Fibroblast of lung (primary cell): ENCODE results near the gene INO80C. TPM values are rescaled to one million over a fixed set of nuclear protein-coding genes. Genes with fewer than 3 reads are reported as not detected.

ENCODE experiments used
- DNase-seq, 2 donors: peaks; one replicate each; pipeline versions ENCODE4 v3.0.0 to v3.0.0-alpha.2; 2010; ENCODE audit warnings: low read depth in 2 of 2
- H2AFZ ChIP-seq: 2 replicates; pipeline ENCODE4 v1.5.1; 2012; ENCODE audit warnings: low read length, control low read depth, inconsistent platforms
- H3K27ac ChIP-seq: 2 replicates; pipeline ENCODE4 v1.5.1; 2011; ENCODE audit warnings: low read length, control low read depth; ENCODE audit not compliant: insufficient read depth
- H3K27me3 ChIP-seq: 2 replicates; pipeline ENCODE4 v1.5.1; 2011; ENCODE audit warnings: mild to moderate bottlenecking, low read length; ENCODE audit not compliant: control insufficient read depth, insufficient read depth
- H3K36me3 ChIP-seq: 2 replicates; pipeline ENCODE4 v1.5.1; 2011; ENCODE audit warnings: low read length; ENCODE audit not compliant: control insufficient read depth, insufficient read depth
- H3K4me1 ChIP-seq: 2 replicates; pipeline ENCODE4 v1.5.1; 2011; ENCODE audit warnings: low read length; ENCODE audit not compliant: control insufficient read depth, insufficient read depth; ENCODE audit errors: extremely low read depth
- H3K4me2 ChIP-seq: 2 replicates; pipeline ENCODE4 v1.5.1; 2011; ENCODE audit warnings: low read length, control low read depth; ENCODE audit not compliant: insufficient read depth; ENCODE audit errors: extremely low read depth
- H3K4me3 ChIP-seq, 4 experiments: fragments of 200-600 bp in 1 of 4; sonication (generic) in 1 of 4; replicated peaks in 1 of 4; 2 replicates each; pipeline ENCODE4 v1.5.1; 2011 to 2016; ENCODE audit warnings: low read length in 4 of 4, low read depth in 3 of 4, mild to moderate bottlenecking in 3 of 4, control low read depth in 2 of 4, inconsistent platforms in 1 of 4, mixed read lengths in 1 of 4; ENCODE audit not compliant: insufficient read depth in 1 of 4; ENCODE audit errors: control extremely low read depth in 1 of 4
- H3K79me2 ChIP-seq: 2 replicates; pipeline ENCODE4 v1.5.1; 2012; ENCODE audit warnings: mild to moderate bottlenecking, low read length, inconsistent platforms; ENCODE audit not compliant: control insufficient read depth, insufficient read depth
- H3K9ac ChIP-seq: 2 replicates; pipeline ENCODE4 v1.5.1; 2011; ENCODE audit warnings: mild to moderate bottlenecking, low read length, control low read depth; ENCODE audit not compliant: insufficient read depth
- H3K9me3 ChIP-seq: 2 replicates; pipeline ENCODE4 v1.5.1; 2012; ENCODE audit warnings: low read depth, low read length; ENCODE audit not compliant: control insufficient read depth, insufficient read depth
- H4K20me1 ChIP-seq: 2 replicates; pipeline ENCODE4 v1.5.1; 2011; ENCODE audit warnings: low read length; ENCODE audit not compliant: control insufficient read depth, insufficient read depth; ENCODE audit errors: extremely low read depth
- EZH2 ChIP-seq: IDR thresholded peaks from 2 replicates; pipeline ENCODE4 v1.5.1; 2012; ENCODE audit warnings: low read length, control low read depth, mild to moderate bottlenecking; ENCODE audit errors: missing control alignments
- polyA plus RNA-seq, 2 donors: library from polyadenylated mRNA; depleted of rRNA in 1 of 2; stranded (reverse) in 1 of 2; unstranded in 1 of 2; fragments of >200 nt; gene quantifications; 2 replicates each; pipeline ENCODE4 v1.2.1, GENCODE V29; 2011 to 2012; ENCODE audit warnings: missing spikeins in 1 of 2
- total RNA-seq: library from RNA; depleted of rRNA; stranded (reverse); fragments of >200 nt; gene quantifications from 2 replicates; pipeline ENCODE4 v1.2.1, GENCODE V29; 2014
- TF ChIP-seq, protein P1 (sequence below), 2 donors: IDR thresholded peaks in 1 of 2; conservative IDR thresholded peaks in 1 of 2; 1 replicate in 1 of 2; 2 replicates in 1 of 2; pipeline ENCODE4 v1.5.1; 2011 to 2012; ENCODE audit warnings: low read length in 2 of 2, control low read depth in 1 of 2, inconsistent platforms in 1 of 2, low read depth in 1 of 2, mild to moderate bottlenecking in 1 of 2

The INO80C gene
- total and polyA plus RNA-seq, 2 donors (not counting 1 experiment from before 2014, with no cell fraction given) = 3.1 to 9.4 TPM

DNA sequence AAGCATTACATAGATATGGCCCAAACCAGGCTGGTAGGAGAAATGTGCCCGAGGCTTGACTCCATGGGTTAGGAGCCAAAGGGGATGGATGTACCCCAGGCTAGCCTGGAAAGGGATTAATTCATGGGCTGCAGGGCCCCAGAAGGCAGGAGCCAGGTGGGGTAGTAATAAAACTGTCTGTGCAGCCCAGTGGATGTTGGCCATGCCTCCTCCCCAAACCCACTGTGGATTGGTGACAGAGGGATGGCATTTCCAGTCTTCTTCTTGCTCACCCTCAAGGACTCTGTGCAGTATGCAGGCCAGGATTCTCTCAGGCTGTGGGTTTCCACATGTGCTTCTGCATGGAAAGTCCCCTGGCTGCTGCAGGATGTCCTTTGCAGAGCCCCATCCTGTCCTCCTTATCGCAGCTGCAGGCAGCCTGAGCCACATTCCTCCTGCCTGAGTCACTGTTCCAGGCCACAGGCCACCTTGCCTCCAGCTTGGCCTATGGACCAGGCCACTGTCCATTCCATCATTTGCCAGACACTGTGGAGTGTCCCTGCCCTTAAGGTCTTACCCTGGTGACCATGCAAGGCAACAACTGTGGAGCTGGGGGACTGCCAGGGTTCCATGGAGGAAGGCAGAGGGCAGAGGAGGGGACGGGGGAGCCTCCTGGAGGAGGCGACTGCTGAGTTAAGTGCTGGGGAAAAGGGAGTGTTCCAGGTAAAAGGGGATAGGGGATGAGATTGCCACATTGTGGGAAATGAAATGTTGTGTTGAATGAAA is 38.9 kb downstream of the INO80C start:
- TF ChIP-seq, protein P1, sequence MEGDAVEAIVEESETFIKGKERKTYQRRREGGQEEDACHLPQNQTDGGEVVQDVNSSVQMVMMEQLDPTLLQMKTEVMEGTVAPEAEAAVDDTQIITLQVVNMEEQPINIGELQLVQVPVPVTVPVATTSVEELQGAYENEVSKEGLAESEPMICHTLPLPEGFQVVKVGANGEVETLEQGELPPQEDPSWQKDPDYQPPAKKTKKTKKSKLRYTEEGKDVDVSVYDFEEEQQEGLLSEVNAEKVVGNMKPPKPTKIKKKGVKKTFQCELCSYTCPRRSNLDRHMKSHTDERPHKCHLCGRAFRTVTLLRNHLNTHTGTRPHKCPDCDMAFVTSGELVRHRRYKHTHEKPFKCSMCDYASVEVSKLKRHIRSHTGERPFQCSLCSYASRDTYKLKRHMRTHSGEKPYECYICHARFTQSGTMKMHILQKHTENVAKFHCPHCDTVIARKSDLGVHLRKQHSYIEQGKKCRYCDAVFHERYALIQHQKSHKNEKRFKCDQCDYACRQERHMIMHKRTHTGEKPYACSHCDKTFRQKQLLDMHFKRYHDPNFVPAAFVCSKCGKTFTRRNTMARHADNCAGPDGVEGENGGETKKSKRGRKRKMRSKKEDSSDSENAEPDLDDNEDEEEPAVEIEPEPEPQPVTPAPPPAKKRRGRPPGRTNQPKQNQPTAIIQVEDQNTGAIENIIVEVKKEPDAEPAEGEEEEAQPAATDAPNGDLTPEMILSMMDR (conservative IDR thresholded peaks at IDR 0.05 in 1 of 2, IDR thresholded peaks at IDR 0.05 in 1 of 2; ENCODE audit: low read depth in 1 of 2, low read length in 2 of 2) = no peak
- no peak for TF ChIP-seq EZH2
- peaks cover 9% of the 10 kb centered on the region for H3K4me1 ChIP-seq
- H3K4me3 ChIP-seq = no peak overlapping the region
- peak; percentile 74 to 76 for DNase-seq
- no peaks in the 10 kb centered on the region for H4K20me1 ChIP-seq
- no peaks in the 10 kb centered on the region for H3K36me3 ChIP-seq
- no peak overlapping the region for H3K9ac ChIP-seq
- H3K79me2 ChIP-seq = no peaks in the 10 kb centered on the region
- H2AFZ ChIP-seq = no peak overlapping the region
- H3K27me3 ChIP-seq = no peaks in the 10 kb centered on the region
- no peaks in the 10 kb centered on the region for H3K9me3 ChIP-seq
- H3K4me2 ChIP-seq = no peak overlapping the region
- H3K27ac ChIP-seq = no peak overlapping the region

DNA sequence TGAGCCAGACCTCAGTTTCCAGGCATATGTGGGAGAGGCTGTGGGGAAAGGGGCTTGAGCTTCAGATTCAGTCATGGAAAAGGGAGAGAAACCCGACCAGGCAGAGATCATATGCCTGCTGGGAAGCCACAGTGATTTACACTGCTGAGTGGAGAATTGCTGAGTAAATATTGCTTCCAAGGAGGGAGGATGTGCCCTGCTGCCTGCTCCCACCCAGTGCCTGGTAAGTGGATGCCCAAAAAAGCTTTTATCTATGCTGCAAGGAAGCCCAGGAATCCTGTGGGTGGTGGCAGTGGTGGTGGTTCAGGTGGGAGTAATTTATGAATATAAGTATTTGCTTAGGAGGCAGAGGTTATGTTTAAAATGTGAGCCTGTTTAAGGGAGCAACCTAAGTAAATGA is 39.5 kb downstream of the INO80C start:
- H3K4me2 ChIP-seq = no peak overlapping the region
- no peaks in the 10 kb centered on the region for H3K36me3 ChIP-seq
- no peak overlapping the region for H3K4me3 ChIP-seq
- no peaks in the 10 kb centered on the region for H4K20me1 ChIP-seq
- no peaks in the 10 kb centered on the region for H3K79me2 ChIP-seq
- no peak overlapping the region for H3K9ac ChIP-seq
- no peaks in the 10 kb centered on the region for H3K27me3 ChIP-seq
- H3K4me1 ChIP-seq = peaks cover 9% of the 10 kb centered on the region
- no peak overlapping the region for H3K27ac ChIP-seq
- peak in 1 of 2 donors; percentile 38 for DNase-seq
- H3K9me3 ChIP-seq = no peaks in the 10 kb centered on the region
- TF ChIP-seq EZH2 = no peak
- TF ChIP-seq, protein P1 (conservative IDR thresholded peaks at IDR 0.05 in 1 of 2, IDR thresholded peaks at IDR 0.05 in 1 of 2; ENCODE audit: low read depth in 1 of 2, low read length in 2 of 2) = no peak
- H2AFZ ChIP-seq = no peak overlapping the region

DNA sequence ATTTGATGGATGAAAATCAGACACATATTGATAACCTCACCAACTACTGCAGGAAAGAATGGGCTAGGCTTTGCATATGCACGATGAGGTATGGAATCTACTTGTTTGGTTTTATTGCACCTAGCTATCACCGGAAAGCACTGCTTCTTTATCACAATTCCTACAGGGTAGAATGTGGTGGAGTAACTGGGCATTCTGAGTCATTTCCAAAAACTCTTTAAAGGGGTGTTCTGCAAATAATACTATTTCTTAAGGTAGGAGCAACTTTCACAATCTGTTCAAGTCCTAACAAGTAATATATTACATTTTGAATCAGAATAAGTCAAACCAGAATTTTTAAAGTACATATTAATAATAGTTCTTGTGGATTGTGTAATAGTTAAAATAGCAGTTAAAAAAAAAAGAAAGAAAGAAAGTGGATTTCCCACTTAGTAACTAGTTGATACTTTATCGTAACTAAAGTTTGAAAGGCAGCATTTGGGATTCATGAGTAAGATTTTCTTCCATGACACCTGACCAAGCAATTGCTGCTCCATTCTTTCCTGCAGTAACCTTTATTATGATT is 40.5 kb downstream of the INO80C start:
- no peak for DNase-seq
- H3K79me2 ChIP-seq = no peaks in the 10 kb centered on the region
- no peaks in the 10 kb centered on the region for H4K20me1 ChIP-seq
- no peak overlapping the region for H3K4me2 ChIP-seq
- no peak overlapping the region for H3K4me3 ChIP-seq
- no peaks in the 10 kb centered on the region for H3K36me3 ChIP-seq
- peaks cover 9% of the 10 kb centered on the region for H3K4me1 ChIP-seq
- H2AFZ ChIP-seq = no peak overlapping the region
- no peak overlapping the region for H3K27ac ChIP-seq
- TF ChIP-seq EZH2 = no peak
- TF ChIP-seq, protein P1 (conservative IDR thresholded peaks at IDR 0.05 in 1 of 2, IDR thresholded peaks at IDR 0.05 in 1 of 2; ENCODE audit: low read depth in 1 of 2, low read length in 2 of 2) = no peak
- no peak overlapping the region for H3K9ac ChIP-seq
- no peaks in the 10 kb centered on the region for H3K27me3 ChIP-seq
- H3K9me3 ChIP-seq = no peaks in the 10 kb centered on the region
